Dendritic cell treated with granulocyte-macrophage colony-stimulating factor and Interleukin-4, amounts not matched to agents 40 ng/mL and 50 ng/mL, for 4 days (primary cell): ENCODE results near the gene CACFD1.

Experiments used
- H3K27ac Mint-ChIP-seq: one replicate; pipeline ENCODE4 v1.8.0; 2022; ENCODE audit warnings: mild to moderate bottlenecking, mixed read lengths
- H3K27me3 Mint-ChIP-seq: one replicate; pipeline ENCODE4 v1.8.0; 2022; ENCODE audit warnings: mild to moderate bottlenecking, mixed read lengths
- H3K36me3 Mint-ChIP-seq: one replicate; pipeline ENCODE4 v1.8.0; 2022; ENCODE audit warnings: low read depth, mixed read lengths
- H3K4me1 Mint-ChIP-seq: one replicate; pipeline ENCODE4 v1.8.0; 2022; ENCODE audit warnings: low read depth, mixed read lengths
- H3K4me3 Mint-ChIP-seq: one replicate; pipeline ENCODE4 v1.8.0; 2022; ENCODE audit warnings: mild to moderate bottlenecking, moderate library complexity, mixed read lengths
- H3K9me3 Mint-ChIP-seq: one replicate; pipeline ENCODE4 v1.8.0; 2022; ENCODE audit warnings: mixed read lengths
- intact Hi-C: fragments of 100-400 bp; cut with micrococcal nuclease; formaldehyde crosslinking; loops from one replicate; pipeline ENCODE4 v1.15.0; 2022

Gene CACFD1

GRCh38 chr9:133499132-133499891, 39.5 kb downstream of the CACFD1 start:
- no peak overlapping the region for H3K4me3 Mint-ChIP-seq
- intact Hi-C loops: no loop called here
- peaks cover 12% of the 10 kb centered on the region for H3K27me3 Mint-ChIP-seq
- H3K27ac Mint-ChIP-seq: no peak overlapping the region
- no peaks in the 10 kb centered on the region for H3K36me3 Mint-ChIP-seq
- H3K9me3 Mint-ChIP-seq: peaks cover 19% of the 10 kb centered on the region
- no peaks in the 10 kb centered on the region for H3K4me1 Mint-ChIP-seq

GRCh38 chr9:133499892-133500270, 40.1 kb downstream of the CACFD1 start:
- Mint-ChIP-seq H3K36me3 (no peaks in the 10 kb centered on the region), H3K27me3 (peaks cover 13% of the 10 kb centered on the region), H3K4me1 (no peaks in the 10 kb centered on the region), H3K4me3 (no peak overlapping the region), H3K27ac (no peak overlapping the region), H3K9me3 (peaks cover 19% of the 10 kb centered on the region)
- intact Hi-C loops: no loop called here

- no peaks in the 10 kb centered on the region for H3K4me1 Mint-ChIP-seq
- peaks cover 19% of the 10 kb centered on the region for H3K9me3 Mint-ChIP-seq
- H3K27me3 Mint-ChIP-seq: peaks cover 13% of the 10 kb centered on the region
- intact Hi-C loops: no loop called here
- H3K36me3 Mint-ChIP-seq: no peaks in the 10 kb centered on the region
- no peak overlapping the region for H3K4me3 Mint-ChIP-seq
- H3K27ac Mint-ChIP-seq: no peak overlapping the region
These were observed 42.3 kb downstream of the CACFD1 start for GRCh38 chr9:133502112-133502511.

GRCh38 chr9:133505186-133505830, 45.5 kb downstream of the CACFD1 start:
- H3K4me1 Mint-ChIP-seq: peaks cover 4% of the 10 kb centered on the region
- intact Hi-C loops: no loop called here
- no peak overlapping the region for H3K4me3 Mint-ChIP-seq
- H3K27ac Mint-ChIP-seq: no peak overlapping the region
- no peaks in the 10 kb centered on the region for H3K36me3 Mint-ChIP-seq
- H3K27me3 Mint-ChIP-seq: peaks cover 25% of the 10 kb centered on the region
- peaks cover 19% of the 10 kb centered on the region for H3K9me3 Mint-ChIP-seq

GRCh38 chr9:133505901-133506652, 46.3 kb downstream of the CACFD1 start:
- peaks cover 27% of the 10 kb centered on the region for H3K27me3 Mint-ChIP-seq
- no peak overlapping the region for H3K27ac Mint-ChIP-seq
- peaks cover 4% of the 10 kb centered on the region for H3K4me1 Mint-ChIP-seq
- no peaks in the 10 kb centered on the region for H3K36me3 Mint-ChIP-seq
- peaks cover 17% of the 10 kb centered on the region for H3K9me3 Mint-ChIP-seq
- H3K4me3 Mint-ChIP-seq: no peak overlapping the region
- intact Hi-C loops: no loop called here

- Mint-ChIP-seq H3K4me3 (no peak overlapping the region), H3K36me3 (no peaks in the 10 kb centered on the region), H3K27me3 (peaks cover 26% of the 10 kb centered on the region), H3K9me3 (peaks cover 11% of the 10 kb centered on the region), H3K27ac (no peak overlapping the region), H3K4me1 (peaks cover 4% of the 10 kb centered on the region)
- intact Hi-C loops: no loop called here
These were observed 46.9 kb downstream of the CACFD1 start for GRCh38 chr9:133506653-133507038.

GRCh38 chr9:133507246-133507965, 47.6 kb downstream of the CACFD1 start:
- H3K27me3 Mint-ChIP-seq: peaks cover 23% of the 10 kb centered on the region
- no peak overlapping the region for H3K27ac Mint-ChIP-seq
- H3K4me1 Mint-ChIP-seq: peaks cover 4% of the 10 kb centered on the region
- intact Hi-C loops: no loop called here
- peaks cover 4% of the 10 kb centered on the region for H3K9me3 Mint-ChIP-seq
- no peak overlapping the region for H3K4me3 Mint-ChIP-seq
- H3K36me3 Mint-ChIP-seq: no peaks in the 10 kb centered on the region

GRCh38 chr9:133508046-133508445, 48.3 kb downstream of the CACFD1 start:
- intact Hi-C loops: no loop called here
- H3K27me3 Mint-ChIP-seq: peaks cover 22% of the 10 kb centered on the region
- no peak overlapping the region for H3K27ac Mint-ChIP-seq
- no peak overlapping the region for H3K4me3 Mint-ChIP-seq
- H3K36me3 Mint-ChIP-seq: no peaks in the 10 kb centered on the region
- H3K4me1 Mint-ChIP-seq: peaks cover 4% of the 10 kb centered on the region
- no peaks in the 10 kb centered on the region for H3K9me3 Mint-ChIP-seq

GRCh38 chr9:133509179-133510083, 49.7 kb downstream of the CACFD1 start:
- no peak overlapping the region for H3K27ac Mint-ChIP-seq

GRCh38 chr9:133510926-133511505, 51.2 kb downstream of the CACFD1 start:
- no peak overlapping the region for H3K4me3 Mint-ChIP-seq
- peaks cover 17% of the 10 kb centered on the region for H3K27me3 Mint-ChIP-seq
- H3K4me1 Mint-ChIP-seq: peaks cover 4% of the 10 kb centered on the region
- no peaks in the 10 kb centered on the region for H3K9me3 Mint-ChIP-seq
- H3K36me3 Mint-ChIP-seq: no peaks in the 10 kb centered on the region
- intact Hi-C loops: no loop called here
- no peak overlapping the region for H3K27ac Mint-ChIP-seq

More at GRCh38 chr9:133509179-133510083, 49.7 kb downstream of the CACFD1 start:
- peaks cover 17% of the 10 kb centered on the region for H3K27me3 Mint-ChIP-seq
- no peak overlapping the region for H3K4me3 Mint-ChIP-seq
- no peaks in the 10 kb centered on the region for H3K9me3 Mint-ChIP-seq
- no peaks in the 10 kb centered on the region for H3K36me3 Mint-ChIP-seq
- peaks cover 4% of the 10 kb centered on the region for H3K4me1 Mint-ChIP-seq
- intact Hi-C loops: no loop called here

- H3K36me3 Mint-ChIP-seq: no peaks in the 10 kb centered on the region
These were observed 51.8 kb downstream of the CACFD1 start for GRCh38 chr9:133511607-133512006.

GRCh38 chr9:133512253-133513213, 52.8 kb downstream of the CACFD1 start:
- H3K4me1 Mint-ChIP-seq: peaks cover 4% of the 10 kb centered on the region

More at GRCh38 chr9:133511607-133512006, 51.8 kb downstream of the CACFD1 start:
- intact Hi-C loops: no loop called here
- Mint-ChIP-seq H3K9me3 (no peaks in the 10 kb centered on the region), H3K4me3 (no peak overlapping the region), H3K4me1 (peaks cover 4% of the 10 kb centered on the region), H3K27me3 (peaks cover 17% of the 10 kb centered on the region), H3K27ac (no peak overlapping the region)

More at GRCh38 chr9:133512253-133513213, 52.8 kb downstream of the CACFD1 start:
- Mint-ChIP-seq H3K4me3 (no peak overlapping the region), H3K36me3 (no peaks in the 10 kb centered on the region), H3K27ac (no peak overlapping the region), H3K9me3 (no peaks in the 10 kb centered on the region), H3K27me3 (peaks cover 17% of the 10 kb centered on the region)
- intact Hi-C loops: no loop called here
